NCI-H2196 treated with DMSO at 0.1 percent for 48 hours (cell line): ENCODE results near the gene SYTL3.

Experiments
- DNase-seq: peaks from one replicate; lab custom pipeline; 2025; ENCODE audit not compliant: unreplicated experiment; lab: John Stamatoyannopoulos, UW

The SYTL3 gene

DNA sequence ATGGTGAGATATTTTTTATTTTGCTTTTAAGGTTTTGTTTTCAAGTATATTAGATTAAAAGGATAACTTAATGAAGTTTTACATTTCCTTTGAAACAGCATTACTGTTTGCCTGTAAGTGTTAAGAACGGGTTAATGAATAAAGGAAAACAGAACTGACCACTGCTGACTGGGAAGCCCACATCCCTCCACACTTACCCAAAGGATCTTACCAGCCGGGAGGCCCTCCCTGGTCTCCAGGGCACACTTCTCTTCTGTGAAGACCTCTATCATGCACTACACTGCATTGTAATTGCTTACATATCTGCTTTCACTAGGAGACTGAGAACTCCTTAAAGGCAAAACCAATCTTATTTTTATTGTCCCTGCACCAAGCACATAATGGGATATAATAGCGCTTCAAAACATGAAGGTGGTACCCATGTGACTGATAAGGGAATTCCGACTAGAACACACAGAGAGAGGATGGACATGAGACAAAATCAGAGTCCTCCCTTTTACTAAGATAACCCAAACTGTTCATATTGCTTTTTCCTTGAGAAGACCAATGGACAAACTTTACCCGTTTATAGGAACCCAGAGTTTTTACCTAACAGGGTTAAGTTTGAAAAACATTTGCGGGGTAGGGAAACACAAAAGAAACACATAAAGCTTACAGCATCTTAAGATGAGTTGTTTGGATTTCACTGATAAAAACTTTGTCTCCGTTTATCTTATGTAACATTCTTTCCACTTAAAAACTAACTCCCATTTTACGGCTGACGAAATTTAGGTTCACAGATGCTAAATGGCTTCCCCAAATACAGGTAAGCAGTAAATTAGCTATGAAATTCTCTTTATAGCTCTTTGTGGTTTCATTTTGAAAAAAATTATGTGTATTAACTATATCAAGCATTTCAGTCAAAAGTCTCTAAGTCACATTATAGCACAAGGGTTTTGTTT lies 160.6 kb downstream of the SYTL3 start:
- no peak for DNase-seq

DNA sequence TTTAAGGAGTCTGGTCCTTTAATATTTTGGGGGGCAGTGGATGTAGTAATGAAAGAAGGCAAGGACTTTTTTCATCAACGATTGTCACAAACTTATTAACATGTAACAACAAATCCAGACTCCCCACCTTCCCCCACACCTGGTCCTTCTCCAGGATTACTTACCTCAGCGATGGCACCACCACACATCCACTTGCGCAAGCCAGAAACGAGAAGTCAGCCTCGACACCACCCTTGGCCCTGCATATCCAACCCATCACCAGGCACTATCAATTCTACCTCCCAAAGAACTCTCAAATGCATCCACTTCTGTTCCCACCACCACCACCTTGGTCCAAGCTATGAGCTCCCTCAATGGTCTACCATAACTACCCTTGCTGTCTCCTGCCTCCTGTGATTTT lies 162.8 kb downstream of the SYTL3 start:
- no peak for DNase-seq

DNA sequence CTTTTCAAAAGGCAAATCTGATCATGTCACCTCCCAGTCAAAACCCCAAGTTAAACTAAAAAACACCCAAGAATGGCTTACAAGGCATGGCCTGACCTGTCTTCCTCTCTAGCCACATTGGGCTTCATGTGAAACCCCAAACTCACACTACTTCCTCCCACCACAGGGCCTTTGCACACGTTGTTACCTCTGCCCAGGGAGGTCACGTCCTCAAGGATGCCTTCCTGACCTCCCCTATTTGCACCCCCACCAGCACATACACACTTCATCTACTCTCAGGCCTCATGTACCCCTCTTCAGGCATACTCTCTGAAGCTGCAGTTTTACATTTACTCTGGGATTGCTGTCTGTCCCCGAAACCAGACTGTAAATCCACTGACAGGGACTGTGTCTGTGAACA lies 163.2 kb downstream of the SYTL3 start:
- DNase-seq = no peak
